SU-DHL-6 (cell line): ENCODE measurements around the gene MAN2A1.

Experiments used
- H2AFZ ChIP-seq: fragments of 200-600 bp; sonication (generic); 2 replicates; pipeline ENCODE4 v1.6.1; 2014; ENCODE audit warnings: low read depth, mild to moderate bottlenecking, moderate library complexity, mixed read lengths, antibody characterized with exemption, low read length; ENCODE audit not compliant: severe bottlenecking
- H3F3A ChIP-seq: fragments of 200-600 bp; shearing (Covaris generic); 2 replicates; pipeline ENCODE4 v1.6.0; 2016; ENCODE audit warnings: antibody characterized with exemption, mild to moderate bottlenecking; ENCODE audit not compliant: insufficient read depth
- H3K27ac ChIP-seq: fragments of 200-600 bp; sonication (generic); 2 replicates; pipeline ENCODE4 v1.5.1; 2016; ENCODE audit warnings: low read depth, mild to moderate bottlenecking, low read length, moderate library complexity, mixed read lengths
- H3K27me3 ChIP-seq: fragments of 200-600 bp; sonication (generic), shearing (Covaris generic); 2 replicates; pipeline ENCODE4 v1.6.0; 2014; ENCODE audit warnings: mild to moderate bottlenecking, low read length
- H3K36me3 ChIP-seq: fragments of 200-600 bp; sonication (generic); 2 replicates; pipeline ENCODE4 v1.6.1; 2014; ENCODE audit warnings: mild to moderate bottlenecking, low read length, mixed read lengths
- H3K4me2 ChIP-seq: fragments of 300-600, 200-600 bp; shearing (Covaris generic), sonication (generic); 2 replicates; pipeline ENCODE4 v1.6.0; 2014; ENCODE audit warnings: low read length, low read depth, mild to moderate bottlenecking; ENCODE audit not compliant: poor library complexity, severe bottlenecking
- H3K4me3 ChIP-seq: fragments of 200-600 bp; sonication (generic); 2 replicates; pipeline ENCODE4 v1.5.1; 2014; ENCODE audit warnings: antibody characterized with exemption, low read length, mild to moderate bottlenecking, mixed read lengths; ENCODE audit not compliant: insufficient read depth, poor library complexity, severe bottlenecking
- H3K79me2 ChIP-seq: fragments of 200-600 bp; sonication (generic); 2 replicates; pipeline ENCODE4 v1.6.1; 2014; ENCODE audit warnings: mild to moderate bottlenecking, low read length, moderate library complexity; ENCODE audit not compliant: insufficient read depth
- H3K9ac ChIP-seq: fragments of 200-600 bp; sonication (generic); 2 replicates; pipeline ENCODE4 v1.7.0; 2014; ENCODE audit warnings: mild to moderate bottlenecking, low read length
- H3K9me2 ChIP-seq: fragments of 200-600 bp; sonication (generic); replicated peaks from 2 replicates; pipeline ENCODE4 v1.6.1; 2014; ENCODE audit warnings: low read length; ENCODE audit not compliant: insufficient read depth
- H3K9me3 ChIP-seq: fragments of 200-600 bp; sonication (generic); 2 replicates; pipeline ENCODE4 v1.6.1; 2014; ENCODE audit warnings: low read length, mixed read lengths; ENCODE audit not compliant: insufficient read depth
- H4K20me1 ChIP-seq: fragments of 200-600 bp; sonication (generic); 2 replicates; pipeline ENCODE4 v1.6.1; 2014; ENCODE audit warnings: low read depth, mild to moderate bottlenecking, antibody characterized with exemption, low read length, moderate library complexity, mixed read lengths
- EZH2phosphoT487 ChIP-seq: fragments of 200-600 bp; sonication (generic), shearing (Covaris generic); conservative IDR thresholded peaks from 2 replicates; pipeline ENCODE4 v1.6.1; 2018; ENCODE audit warnings: mild to moderate bottlenecking, antibody characterized with exemption, low read length, moderate library complexity, mixed read lengths
- TF ChIP-seq, protein P1 (sequence below): fragments of 200-600 bp; sonication (generic); IDR thresholded peaks from one replicate; pipeline ENCODE4 v1.5.1; 2017; ENCODE audit warnings: antibody characterized with exemption, mild to moderate bottlenecking, low read length, moderate library complexity; ENCODE audit not compliant: insufficient read depth, poor library complexity, severe bottlenecking

The MAN2A1 gene

DNA sequence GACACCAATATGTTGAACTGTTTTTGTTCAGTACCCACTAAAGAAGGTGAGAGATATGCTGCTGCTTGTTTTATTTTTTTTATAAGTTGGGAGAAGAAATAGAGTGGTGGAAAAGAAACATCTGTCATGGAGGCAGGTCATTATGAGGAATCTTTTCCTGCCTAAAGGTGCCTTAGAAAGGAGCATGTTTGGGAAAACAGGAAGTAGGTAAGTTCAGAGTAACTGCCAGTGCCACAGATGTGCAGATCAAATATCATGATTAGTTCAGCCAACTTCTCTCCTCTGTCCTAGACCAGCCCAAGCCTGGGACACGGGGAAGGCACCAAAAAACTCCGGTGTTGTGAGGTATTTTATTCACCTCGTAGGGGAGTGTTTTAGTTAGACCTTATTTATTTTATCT, 144.2 kb downstream of the MAN2A1 start:
- Histone ChIP-seq H3K79me2 (no peaks in the 10 kb centered on the region), H2AFZ (no peak overlapping the region), H3K36me3 (peaks cover 5% of the 10 kb centered on the region; the same call in 1 of the 2 replicates), H3K4me3 (no peak overlapping the region), H3K9ac (no peak overlapping the region), H3K9me3 (no peaks in the 10 kb centered on the region), H3K9me2 (no peaks in the 10 kb centered on the region), H3K27me3 (no peaks in the 10 kb centered on the region), H3K27ac (no peak overlapping the region), H3K4me2 (no peak overlapping the region), H4K20me1 (no peaks in the 10 kb centered on the region), H3F3A (no peaks in the 10 kb centered on the region)
- TF ChIP-seq EZH2phosphoT487, result no peak

DNA sequence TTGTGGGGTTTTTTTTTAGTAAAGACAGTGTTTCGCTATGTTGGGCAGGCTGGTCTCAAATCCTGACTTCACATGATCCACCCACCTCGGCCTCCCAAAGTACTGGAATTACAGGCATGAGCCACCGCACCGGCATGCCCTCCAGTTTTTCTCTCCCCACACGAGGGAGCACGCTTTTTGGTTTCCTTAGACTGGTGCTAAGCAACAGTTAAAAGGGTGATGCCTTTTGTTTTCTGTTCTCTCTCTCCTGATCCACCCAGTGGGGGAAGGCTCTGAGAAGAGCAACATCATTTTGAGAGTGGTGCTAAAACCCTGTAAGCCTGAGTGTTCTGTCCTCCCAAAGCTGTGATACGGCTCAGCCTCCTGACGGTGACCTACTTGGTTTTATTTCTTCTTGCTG, 146.6 kb downstream of the MAN2A1 start:
- H3K79me2 ChIP-seq, result no peaks in the 10 kb centered on the region
- H3K9ac ChIP-seq, result no peak overlapping the region
- TF ChIP-seq, protein P1, sequence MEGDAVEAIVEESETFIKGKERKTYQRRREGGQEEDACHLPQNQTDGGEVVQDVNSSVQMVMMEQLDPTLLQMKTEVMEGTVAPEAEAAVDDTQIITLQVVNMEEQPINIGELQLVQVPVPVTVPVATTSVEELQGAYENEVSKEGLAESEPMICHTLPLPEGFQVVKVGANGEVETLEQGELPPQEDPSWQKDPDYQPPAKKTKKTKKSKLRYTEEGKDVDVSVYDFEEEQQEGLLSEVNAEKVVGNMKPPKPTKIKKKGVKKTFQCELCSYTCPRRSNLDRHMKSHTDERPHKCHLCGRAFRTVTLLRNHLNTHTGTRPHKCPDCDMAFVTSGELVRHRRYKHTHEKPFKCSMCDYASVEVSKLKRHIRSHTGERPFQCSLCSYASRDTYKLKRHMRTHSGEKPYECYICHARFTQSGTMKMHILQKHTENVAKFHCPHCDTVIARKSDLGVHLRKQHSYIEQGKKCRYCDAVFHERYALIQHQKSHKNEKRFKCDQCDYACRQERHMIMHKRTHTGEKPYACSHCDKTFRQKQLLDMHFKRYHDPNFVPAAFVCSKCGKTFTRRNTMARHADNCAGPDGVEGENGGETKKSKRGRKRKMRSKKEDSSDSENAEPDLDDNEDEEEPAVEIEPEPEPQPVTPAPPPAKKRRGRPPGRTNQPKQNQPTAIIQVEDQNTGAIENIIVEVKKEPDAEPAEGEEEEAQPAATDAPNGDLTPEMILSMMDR, result no peak
- no peak for TF ChIP-seq EZH2phosphoT487
- H3F3A ChIP-seq, result no peaks in the 10 kb centered on the region
- no peak overlapping the region for H3K27ac ChIP-seq
- no peak overlapping the region for H2AFZ ChIP-seq
- no peak overlapping the region for H3K4me2 ChIP-seq
- no peaks in the 10 kb centered on the region for H3K9me2 ChIP-seq
- no peaks in the 10 kb centered on the region for H3K27me3 ChIP-seq
- peaks cover 2% of the 10 kb centered on the region; the same call in 1 of the 2 replicates for H3K36me3 ChIP-seq
- no peaks in the 10 kb centered on the region for H4K20me1 ChIP-seq
- no peaks in the 10 kb centered on the region for H3K9me3 ChIP-seq
- no peak overlapping the region for H3K4me3 ChIP-seq

DNA sequence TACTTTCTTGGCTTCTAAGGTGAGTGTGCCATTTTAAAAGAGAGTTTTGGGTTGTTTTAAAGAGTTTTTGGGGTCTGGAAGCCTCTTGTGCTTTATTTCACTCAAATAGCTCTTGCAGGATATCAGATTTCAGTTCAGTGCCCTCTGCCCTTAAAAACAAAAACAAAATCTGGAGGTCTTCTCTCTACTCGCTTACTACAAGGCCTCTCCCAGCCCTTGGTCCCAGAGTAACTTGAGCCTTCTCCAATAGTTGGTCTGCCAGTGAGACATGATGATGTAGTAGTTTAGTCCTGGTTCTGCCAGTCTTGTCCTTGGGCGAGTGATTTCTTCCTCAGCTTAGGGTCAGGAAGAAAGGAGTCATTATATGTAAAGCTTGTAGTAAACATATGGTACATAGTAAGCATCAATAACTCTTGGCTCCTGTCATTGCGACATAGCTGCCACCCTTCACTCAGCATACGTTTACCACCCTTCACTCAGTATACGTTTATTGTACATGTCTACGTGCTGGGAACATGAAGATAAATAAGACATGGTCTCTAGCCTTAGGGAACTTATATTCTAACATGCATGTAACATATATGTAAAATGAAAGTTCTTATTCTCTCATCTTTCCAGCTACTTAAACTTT, 147.6 kb downstream of the MAN2A1 start:
- Histone ChIP-seq H3K27ac (no peak overlapping the region), H3K36me3 (no peaks in the 10 kb centered on the region; the same call in 1 of the 2 replicates)

DNA sequence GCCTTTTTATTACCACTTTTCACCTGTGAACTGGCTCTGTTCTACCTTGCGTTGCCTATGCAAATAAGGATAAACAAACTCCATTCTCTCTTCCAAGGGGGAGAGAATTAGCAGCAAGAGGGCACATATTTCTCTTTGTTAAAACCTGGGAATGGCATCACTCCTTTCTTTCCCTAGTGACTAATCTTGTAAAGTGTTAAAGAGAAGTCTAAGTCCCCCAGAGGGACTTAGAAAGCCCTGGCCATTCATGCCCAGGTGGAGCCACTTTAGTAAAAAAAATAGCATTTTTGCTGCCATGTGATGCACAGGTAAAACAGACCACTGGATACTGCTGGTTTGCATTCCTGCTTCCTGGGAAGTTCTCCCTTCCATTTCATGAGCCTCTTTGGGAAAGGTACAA, 148.4 kb downstream of the MAN2A1 start:
- H4K20me1 ChIP-seq, result no peaks in the 10 kb centered on the region
- no peak overlapping the region for H3K27ac ChIP-seq
- H3K4me2 ChIP-seq, result no peak overlapping the region
- H3K9ac ChIP-seq, result no peak overlapping the region
- no peaks in the 10 kb centered on the region for H3K27me3 ChIP-seq
- H2AFZ ChIP-seq, result no peak overlapping the region
- H3K36me3 ChIP-seq, result no peaks in the 10 kb centered on the region; the same call in 1 of the 2 replicates
- TF ChIP-seq EZH2phosphoT487, result no peak
- TF ChIP-seq, protein P1, result no peak
- H3K9me3 ChIP-seq, result no peaks in the 10 kb centered on the region
- H3K79me2 ChIP-seq, result no peaks in the 10 kb centered on the region
- H3K9me2 ChIP-seq, result no peaks in the 10 kb centered on the region
- H3F3A ChIP-seq, result no peaks in the 10 kb centered on the region
- H3K4me3 ChIP-seq, result no peak overlapping the region

More for the DNA sequence above, 147.6 kb downstream of the MAN2A1 start:
- Histone ChIP-seq H3K9me2 (no peaks in the 10 kb centered on the region), H3K79me2 (no peaks in the 10 kb centered on the region), H3K4me2 (no peak overlapping the region), H4K20me1 (no peaks in the 10 kb centered on the region), H3K9me3 (no peaks in the 10 kb centered on the region), H3F3A (no peaks in the 10 kb centered on the region), H3K9ac (no peak overlapping the region), H3K27me3 (no peaks in the 10 kb centered on the region), H2AFZ (no peak overlapping the region), H3K4me3 (no peak overlapping the region)
- TF ChIP-seq EZH2phosphoT487, result no peak
- TF ChIP-seq, protein P1, result no peak
